Stimulated activated CD4-positive, alpha-beta T cell treated with anti-CD3 and anti-CD28 coated beads, Interleukin-1b, Interleukin-23, amount 100 ng/mL, for 4 hours (primary cell): ENCODE measurements around the gene AIP.
A peak's percentile ranks its signal among the peaks of the same experiment; 100 is the strongest.
"Not testable (repeated sequence)": the region's sequence is repeated elsewhere in the genome, so short reads cannot be mapped to it uniquely, and the experiment has no call there.

Experiments used
- DNase-seq, 2 donors: peaks; one replicate each; pipeline ENCODE4 v3.0.0-alpha.2; 2020; ENCODE audit warnings: low read depth in 2 of 2

Gene AIP

GRCh38 chr11:67468759-67469507 lies 13.9 kb upstream of the AIP start, which contains the start of gene TMEM134:
Gene TMEM134, minus strand, starts transcription at chr11:67469251. Its CDS starts 59 bp downstream, at chr11:67469192.
- DNase-seq: peak; percentile 93 to 94

- no peak for DNase-seq
Measured at GRCh38 chr11:67469508-67469811, 13.4 kb upstream of the AIP start.

GRCh38 chr11:67470337-67471002 lies 12.4 kb upstream of the AIP start:
- DNase-seq: no peak

- DNase-seq: no peak
Measured at GRCh38 chr11:67472882-67473281, 9.9 kb upstream of the AIP start.

GRCh38 chr11:67476692-67477091 lies 6.1 kb upstream of the AIP start:
- DNase-seq: not testable (repeated sequence)

- not testable (repeated sequence) for DNase-seq
Measured at GRCh38 chr11:67477344-67478050, 5.3 kb upstream of the AIP start.

- no peak for DNase-seq
Measured at GRCh38 chr11:67482275-67482826, 475 bp upstream of the AIP start.

GRCh38 chr11:67483831-67484665 lies 1.2 kb downstream of the AIP start:
- DNase-seq: no peak

GRCh38 chr11:67484847-67485311 lies 2.1 kb downstream of the AIP start:
- DNase-seq: peak in 1 of 2 donors; percentile 56

GRCh38 chr11:67485873-67486361 lies 3.1 kb downstream of the AIP start:
- not testable (repeated sequence) for DNase-seq

- DNase-seq: no peak
Measured at GRCh38 chr11:67486481-67487195, 3.8 kb downstream of the AIP start.

- no peak for DNase-seq
Measured at GRCh38 chr11:67489203-67489884, 6.5 kb downstream of the AIP start.

- DNase-seq: no peak
Measured at GRCh38 chr11:67489885-67490726, 7.3 kb downstream of the AIP start.

- no peak for DNase-seq
Measured at GRCh38 chr11:67490727-67491065, 7.9 kb downstream of the AIP start.

- no peak for DNase-seq
Measured at GRCh38 chr11:67491276-67492068, 8.6 kb downstream of the AIP start.

GRCh38 chr11:67492069-67492727 lies 9.4 kb downstream of the AIP start:
- no peak for DNase-seq

GRCh38 chr11:67492801-67493547 lies 10.1 kb downstream of the AIP start:
- no peak for DNase-seq
